Fibroblast of skin of scalp (primary cell): Measurements from ENCODE around the gene C9orf85.
A peak's percentile ranks its signal among the peaks of the same experiment; 100 is the strongest.

ENCODE experiments used
- DNase-seq: peaks from one replicate; pipeline ENCODE4 v3.0.0-alpha.2; 2013

C9orf85 gene

DNA sequence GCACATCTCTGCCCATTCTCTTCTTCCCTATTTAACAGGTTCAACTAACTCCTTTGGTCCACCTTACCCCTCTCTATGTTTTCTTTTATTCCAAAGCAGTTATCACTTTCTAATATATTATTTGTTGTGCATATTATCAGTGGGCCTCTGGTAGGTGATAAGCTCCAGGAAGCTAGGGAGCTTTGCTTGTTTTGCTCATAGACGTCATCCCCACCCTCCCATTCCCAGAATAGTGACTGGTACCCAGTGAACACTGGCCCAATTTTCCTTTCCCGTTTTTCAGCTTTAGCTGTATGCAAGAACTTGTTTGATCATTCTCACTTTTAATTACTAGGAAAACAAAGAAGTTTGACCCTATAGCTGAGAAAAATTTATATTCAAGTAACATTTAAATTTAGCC lies 7.4 kb upstream of the C9orf85 start:
- no peak for DNase-seq

DNA sequence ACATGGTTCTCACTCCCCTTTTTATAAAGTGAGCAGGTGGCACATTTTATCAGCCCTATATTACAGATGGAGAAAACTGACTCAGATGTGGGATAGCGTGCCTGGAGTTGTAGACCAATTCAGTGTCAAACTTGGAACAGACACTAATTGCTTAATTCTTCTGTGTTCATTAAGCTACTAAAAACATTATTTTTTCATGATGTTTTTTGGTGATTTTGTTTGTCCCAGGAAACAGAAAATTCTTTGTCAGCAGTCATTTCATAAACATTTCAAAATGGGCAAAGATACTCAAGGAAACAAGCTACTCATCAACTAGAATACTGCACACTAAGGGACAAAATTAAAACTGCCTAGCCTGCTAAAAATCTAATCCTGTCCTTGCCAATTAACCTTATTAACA lies 2.6 kb upstream of the C9orf85 start:
- DNase-seq, result no peak

DNA sequence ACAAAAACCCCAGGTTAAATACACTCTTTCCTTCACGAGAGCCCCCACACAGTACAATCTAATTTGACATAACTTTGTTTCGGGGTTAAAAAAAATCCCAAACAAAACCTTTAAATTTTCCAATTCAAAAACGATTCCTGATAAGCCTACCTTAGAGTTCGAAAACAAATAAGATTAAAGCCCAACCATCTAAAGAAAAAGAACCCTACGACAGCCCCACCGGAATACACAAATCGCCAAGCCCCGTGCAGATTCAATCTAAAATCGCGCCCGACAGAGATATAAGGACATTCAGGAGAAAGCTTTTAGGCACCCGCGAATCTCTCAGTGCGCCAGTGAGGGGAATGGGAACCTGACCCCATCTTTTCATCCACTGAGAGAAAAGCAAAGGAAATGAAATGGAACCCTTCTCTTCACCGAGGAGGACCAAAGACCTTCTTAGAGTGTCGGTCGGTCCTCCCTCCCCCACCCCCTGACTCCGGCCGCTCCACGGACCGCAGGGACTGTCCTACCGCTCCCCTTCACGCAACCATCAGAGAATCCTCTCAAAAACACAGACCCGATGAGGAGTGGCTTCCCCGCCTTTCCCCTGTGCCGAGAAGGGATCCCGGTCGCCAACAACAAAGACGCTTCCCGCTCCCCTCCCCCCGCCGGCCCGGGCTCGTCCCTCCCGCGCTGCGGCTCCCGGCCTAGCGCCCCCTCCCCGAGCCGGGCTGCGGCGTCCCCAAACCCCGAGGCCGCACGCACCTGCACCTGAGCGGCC lies 1.4 kb upstream of the C9orf85 start:
- DNase-seq, result peak; percentile 35

DNA sequence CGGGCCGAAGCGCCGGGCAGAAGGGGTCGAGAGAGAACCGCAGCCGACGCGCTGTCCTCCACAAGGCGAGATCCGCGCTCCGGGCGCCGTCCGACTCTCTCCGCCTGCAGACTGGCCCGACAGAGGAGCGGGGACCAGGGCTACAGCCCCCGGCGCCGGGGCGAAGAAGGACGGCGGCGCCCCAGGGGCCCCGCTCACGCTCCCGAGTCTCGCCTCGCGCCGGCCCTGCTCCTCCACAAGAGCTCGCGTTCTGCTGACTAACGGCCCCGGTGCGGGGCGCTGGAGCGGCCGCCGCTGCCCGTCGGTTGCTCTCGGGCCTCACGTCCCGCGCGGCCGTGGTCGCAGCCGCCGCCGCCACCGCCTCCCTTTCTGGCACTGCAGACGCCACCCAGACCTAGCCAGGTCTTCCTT lies 784 bp upstream of the C9orf85 start:
- no peak for DNase-seq

DNA sequence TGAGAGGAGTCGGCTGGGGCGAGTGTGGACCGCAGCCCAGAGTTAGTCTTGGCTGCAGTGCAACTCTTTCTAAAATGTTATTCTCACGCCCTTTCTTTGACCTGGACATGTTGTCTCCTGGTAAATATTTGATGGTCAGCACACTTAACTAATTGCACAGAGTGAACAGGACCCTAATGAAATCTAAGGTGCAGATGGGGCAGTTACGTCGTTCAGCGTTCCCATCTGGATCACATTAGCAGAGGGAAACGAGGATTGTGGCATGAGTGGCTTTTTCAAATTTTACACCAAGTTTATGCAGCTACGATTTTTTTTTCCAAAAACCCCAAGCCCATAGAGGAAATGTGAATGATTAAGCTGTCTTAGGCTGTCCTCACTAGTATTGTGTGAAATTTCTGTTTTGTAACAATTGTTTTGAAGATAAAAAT lies 483 bp downstream of the C9orf85 start:
- peak; percentile 47 for DNase-seq

DNA sequence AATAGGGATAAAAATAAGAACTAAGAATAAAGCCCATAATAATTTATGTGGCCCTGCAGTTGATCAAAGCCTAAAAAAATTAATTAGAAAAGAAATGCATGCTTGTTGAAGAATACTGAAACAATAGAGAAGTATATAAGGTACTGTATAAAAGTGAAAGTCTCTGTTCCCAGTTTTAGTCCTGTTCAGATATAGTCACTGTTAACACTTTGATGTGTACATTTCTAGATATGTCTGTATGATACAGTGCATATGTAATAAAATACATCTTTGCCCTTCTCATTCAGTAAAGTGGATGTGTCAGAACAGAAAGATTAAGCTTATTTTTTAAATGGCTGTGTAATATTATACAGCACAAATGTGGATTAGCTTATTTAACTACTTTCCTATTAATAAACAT lies 4.1 kb downstream of the C9orf85 start:
- no peak for DNase-seq

DNA sequence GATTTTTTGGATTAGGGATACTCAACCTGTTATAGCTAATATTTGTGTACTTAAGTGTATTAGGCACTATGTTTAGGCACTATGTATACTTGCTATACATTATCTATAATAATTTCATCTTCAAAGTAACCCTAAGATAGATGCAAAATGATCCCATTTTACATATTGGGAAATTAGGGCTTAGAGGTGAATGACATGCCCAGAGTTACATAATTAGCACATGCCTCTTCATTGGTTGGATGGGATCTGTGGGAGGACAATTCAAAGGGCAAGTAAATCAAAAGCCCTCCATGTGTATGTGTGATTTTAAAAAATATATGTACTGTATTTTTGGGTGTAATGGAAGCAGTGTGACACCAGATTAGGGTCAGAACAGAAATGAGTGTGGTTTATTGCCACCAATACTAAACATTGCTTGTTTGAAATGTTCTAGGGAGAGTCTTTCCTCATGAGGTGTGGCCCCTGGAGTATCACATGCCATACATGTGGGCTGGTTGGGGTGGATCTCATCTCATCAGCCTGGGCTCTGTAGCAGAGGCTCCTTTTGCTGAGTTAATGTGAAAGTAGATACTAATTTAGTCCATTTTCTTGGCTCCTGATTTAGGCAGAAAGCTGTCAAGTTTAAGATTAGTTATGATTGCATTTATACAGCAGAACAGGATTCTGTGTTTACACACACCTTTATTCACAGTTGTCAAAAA lies 5.5 kb downstream of the C9orf85 start:
- DNase-seq, result no peak

DNA sequence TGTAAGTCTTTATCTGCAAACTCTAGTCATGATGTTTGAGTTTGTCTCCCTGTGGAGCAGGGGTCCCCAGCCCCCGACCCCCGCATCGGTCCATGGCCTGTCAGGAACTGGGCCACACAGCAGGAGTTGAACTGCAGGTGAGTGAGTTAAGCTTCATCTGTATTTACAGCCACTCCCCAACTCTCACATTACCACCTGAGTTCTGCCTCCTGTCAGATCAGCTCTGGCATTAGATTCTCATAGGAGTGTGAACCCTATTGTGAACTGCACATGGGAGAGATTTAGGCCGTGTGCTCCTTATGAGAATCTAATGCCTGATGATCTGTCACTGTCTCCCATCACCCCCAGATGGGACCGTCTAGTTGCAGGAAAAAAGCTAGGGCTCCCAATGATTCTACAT lies 7.0 kb downstream of the C9orf85 start:
- no peak for DNase-seq

DNA sequence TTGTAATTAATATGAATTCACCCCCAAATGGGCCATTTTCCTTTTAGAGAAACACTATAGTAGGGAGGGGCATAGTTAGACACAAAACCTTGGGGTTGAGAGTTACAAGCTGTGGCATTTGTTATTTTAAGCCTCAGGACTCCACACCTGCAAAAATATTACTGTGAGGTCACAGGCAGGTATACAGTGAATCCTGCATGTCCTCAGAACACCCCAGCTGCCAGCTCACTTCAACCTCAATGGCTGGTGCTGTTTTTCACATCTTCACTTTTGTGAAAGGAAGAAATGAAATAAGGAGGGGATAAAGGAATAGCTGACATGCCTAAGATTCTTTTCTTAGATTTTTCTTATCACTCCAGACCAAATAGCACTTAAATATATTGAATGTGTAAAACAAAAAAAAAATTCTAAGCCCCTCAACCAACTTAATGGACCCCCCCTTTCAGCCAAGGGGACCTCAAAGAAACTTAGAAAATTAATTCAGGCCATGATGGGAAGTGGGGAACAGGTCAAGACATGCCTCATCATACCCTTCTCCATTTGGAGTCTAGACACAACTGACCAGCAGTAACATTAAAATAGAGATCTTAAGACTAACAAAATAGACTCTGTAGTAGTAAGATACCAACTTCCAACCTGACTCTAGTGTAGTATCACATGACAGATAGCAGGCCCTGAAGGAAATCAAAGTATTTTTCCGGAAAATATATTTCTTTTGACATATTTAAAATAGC lies 9.2 kb downstream of the C9orf85 start:
- no peak for DNase-seq

DNA sequence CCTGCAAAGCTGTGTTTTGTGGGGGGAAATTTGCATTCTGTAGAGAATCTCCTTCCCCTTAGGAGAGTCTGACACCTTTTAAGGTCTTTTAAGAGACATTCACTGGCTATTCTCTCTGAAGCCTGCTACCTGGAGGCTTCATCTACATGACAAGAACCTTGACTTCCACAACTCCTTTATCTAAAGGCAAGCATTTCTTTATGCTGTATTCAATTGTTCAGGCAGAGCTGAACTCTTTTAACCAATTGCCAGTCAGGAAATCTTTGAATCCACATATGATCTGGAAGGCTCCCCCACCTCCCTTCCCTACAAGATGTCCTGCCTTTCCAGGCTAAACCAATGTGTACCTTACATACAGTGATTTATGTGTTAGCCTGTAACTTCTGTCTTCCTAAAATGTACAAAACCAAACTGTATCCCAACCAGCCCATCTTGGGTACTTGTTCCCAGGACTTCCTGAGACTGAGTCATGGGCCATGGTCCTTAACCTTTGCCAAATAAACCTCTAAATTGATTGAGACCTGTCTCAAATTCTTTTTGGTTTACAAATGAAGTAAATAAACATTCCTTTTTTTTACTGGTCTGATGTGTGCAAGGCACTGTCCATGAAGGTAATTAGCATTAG lies 9.9 kb downstream of the C9orf85 start:
- no peak for DNase-seq

DNA sequence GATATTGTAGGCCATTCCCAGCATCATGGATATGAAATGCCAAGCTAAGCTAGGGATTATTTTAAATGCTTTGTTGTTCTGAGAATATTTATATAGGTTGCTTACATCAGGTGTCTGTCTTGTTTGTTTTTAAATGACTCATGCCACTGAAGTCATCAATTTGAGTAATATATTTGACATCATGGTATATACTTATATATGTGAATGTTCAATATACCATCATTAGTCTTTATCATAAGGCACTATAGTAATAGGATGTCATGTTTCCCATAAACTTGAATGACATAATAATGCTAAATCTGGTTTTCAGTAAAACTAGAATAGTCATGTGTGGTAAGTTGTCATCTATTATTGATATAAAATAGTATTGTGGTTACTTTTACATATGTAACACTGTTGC lies 13.1 kb downstream of the C9orf85 start:
- no peak for DNase-seq

DNA sequence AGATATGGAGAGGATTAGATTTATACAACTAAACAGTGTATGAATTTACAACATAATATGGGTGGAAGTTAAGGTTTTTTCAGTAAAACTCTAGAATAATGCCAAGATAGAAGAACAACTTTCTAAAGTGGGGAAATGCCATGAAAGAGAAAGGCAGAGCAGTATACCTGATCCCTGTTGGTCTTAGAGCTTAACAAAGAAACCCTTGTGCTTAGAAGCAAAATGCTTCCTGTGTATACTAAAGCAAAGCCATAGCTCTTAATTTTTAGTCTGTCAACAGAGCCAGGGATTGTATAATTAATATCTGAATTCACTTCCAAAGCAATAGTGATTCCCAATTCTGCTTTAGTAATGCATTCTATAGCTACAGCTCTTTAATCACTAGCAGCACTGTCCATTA lies 14.4 kb downstream of the C9orf85 start:
- no peak for DNase-seq

DNA sequence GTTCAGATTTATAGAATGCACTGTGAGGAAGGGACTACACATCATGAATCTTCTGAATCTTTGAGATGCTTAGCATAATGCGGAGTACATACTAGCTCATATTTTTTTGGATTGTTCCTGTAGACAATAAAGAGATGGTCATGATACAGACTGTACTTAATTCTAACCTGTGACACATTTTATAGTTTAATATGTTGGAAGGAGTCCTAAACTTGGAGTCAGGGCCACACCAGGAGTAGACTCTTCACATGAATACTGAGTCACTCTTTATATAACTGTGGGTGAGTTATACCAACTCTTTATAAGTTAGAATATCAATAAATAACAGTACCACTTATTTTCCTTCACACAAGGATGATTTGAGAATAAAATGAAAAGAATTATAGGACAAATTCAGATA lies 16.9 kb downstream of the C9orf85 start:
- no peak for DNase-seq

DNA sequence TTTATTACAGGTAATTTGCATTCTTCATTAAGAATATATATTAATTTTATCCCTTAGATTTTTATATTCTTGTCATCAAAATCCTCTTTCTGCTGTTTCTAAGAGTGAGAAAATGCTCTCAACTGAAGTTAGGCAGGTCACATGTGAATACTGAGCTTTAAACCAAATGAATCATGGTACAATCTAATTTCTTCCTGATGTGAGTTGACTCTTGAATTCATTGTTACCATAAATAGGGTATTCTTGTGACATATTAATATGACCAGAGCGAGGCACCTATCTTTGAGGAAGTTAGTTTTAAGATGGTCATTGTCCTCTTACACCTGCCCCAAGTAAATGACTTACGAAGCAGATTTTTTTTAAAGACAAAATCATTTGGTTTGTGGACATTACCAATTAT lies 17.4 kb downstream of the C9orf85 start:
- DNase-seq, result peak; percentile 29

DNA sequence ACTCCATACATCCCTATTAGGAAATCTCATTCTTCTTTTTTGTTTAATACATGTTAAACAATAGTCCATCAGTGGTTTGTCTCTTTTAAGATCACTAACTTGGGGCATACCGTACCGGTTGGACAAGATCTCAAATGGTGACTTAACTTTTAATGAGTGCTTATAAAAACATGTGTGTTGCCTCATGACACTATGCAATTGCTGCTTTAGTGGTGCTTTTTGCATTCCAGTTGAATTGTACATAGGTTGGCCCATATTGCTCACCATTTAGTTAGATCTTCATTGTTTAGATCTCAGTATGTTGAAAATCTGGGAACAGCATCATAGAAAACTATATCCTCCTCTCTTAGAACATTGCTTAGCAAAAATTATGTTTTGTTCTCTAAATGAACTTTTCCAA lies 17.8 kb downstream of the C9orf85 start:
- peak; percentile 73 for DNase-seq

DNA sequence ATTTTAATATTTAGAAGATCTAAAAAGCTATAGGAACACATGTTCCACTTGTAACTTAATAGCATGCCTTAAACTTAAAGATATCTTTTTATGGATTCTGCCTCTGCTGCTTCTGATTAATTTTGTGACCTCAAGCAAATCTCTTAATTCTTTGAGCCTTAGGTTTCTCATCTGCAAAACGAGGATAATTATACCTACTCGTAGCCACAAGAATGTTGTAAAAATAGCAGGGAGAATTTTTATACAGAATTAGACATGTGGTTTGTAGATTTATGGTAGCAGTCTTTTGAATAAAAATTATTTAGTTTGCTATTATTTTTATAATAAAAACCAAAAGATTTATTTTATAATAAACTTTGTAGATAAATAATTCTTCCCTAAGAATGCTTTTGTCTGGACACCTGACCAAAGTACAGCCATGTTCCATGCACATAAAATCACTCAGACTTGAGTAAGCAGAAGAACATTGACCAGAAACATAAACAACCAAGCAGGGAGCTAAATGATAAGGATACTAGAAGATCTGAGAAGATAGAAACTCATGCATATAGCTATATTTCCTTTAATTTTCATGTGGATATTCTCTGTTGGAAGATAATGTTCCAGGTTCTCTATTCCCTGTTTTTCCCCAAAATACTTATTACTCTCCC lies 18.5 kb downstream of the C9orf85 start:
- peak; percentile 83 for DNase-seq

DNA sequence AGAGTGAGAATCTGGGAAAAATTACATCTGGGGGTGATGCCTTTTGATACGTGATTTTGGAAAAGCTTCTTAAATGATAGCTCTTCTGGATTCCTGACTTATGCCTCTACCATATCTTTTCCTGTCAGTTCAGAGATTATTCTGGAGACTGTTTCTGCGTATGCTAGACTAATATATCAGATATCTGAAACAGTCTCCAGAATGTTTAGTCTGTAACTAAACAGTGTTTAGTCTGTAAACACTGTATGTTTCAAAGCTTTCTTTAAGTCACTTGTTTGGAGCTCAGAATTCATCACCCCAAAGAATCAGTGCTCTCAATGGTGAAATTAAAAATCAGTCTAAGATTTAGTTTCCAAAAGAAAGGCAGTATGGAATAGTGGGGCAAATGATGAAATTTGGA lies 19.7 kb downstream of the C9orf85 start:
- no peak for DNase-seq

DNA sequence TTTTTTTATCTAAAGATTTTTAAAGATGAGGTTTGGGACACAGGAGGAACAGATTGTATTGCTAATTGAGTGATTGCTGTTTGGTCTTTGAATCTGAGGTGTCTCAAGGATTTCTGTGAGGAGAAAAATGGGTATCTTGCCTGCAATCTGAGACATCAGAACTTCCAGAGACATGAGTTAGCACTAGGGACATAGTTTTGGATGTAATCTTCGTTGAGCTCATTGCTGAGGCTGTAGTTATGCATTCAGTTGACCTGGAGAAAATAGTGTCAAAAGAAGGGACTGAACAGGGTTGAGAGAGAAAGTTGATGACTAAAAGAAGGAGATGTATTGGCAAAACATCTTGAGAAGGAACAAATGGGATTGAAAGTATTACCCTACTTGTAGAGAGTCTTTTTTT lies 24.6 kb downstream of the C9orf85 start:
- no peak for DNase-seq

DNA sequence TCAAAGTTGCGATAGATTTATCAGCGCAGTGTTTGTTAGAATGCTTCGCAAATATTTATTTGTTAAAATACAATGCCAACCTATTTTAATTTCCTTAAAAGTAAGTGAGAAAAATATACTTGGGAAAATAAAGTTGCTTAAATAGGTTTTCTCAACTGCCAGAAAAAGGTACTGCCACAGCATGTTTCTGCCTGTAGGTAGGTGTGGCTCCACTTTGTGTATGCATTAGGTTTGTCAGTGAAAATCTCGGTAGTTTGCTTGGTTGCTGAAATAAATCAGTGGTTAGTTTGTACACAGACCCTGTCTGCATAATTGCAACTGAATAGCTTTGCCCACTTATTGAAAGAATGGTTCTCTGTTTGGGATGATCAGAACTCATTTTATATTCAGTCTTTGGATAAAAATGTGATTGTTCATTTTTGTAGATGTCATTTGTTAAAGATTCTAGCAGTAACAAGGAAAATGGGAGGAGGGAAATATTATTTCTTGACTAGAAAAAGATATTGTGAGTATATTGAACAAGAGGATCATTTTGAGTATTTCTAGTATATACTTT lies 25.7 kb downstream of the C9orf85 start:
- DNase-seq, result no peak

DNA sequence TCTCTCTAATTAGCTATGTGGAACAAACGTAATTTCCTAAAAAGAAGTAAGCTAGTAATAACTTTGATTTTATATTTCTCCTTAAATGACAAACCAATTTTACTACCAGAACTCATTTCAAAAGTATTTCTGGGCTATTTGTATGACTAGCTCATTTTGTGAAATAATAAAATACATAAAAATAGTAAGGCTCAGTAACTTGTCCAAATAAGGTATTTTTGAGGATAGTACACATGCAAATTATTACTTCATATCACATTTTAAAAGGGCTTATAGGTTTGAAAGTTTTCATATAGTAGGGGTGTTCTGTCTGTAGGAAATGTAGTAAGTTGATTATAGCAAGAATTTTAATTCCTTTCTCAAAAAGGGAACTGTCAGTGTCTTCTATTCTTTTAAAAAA lies 26.5 kb downstream of the C9orf85 start:
- peak; percentile 41 for DNase-seq

DNA sequence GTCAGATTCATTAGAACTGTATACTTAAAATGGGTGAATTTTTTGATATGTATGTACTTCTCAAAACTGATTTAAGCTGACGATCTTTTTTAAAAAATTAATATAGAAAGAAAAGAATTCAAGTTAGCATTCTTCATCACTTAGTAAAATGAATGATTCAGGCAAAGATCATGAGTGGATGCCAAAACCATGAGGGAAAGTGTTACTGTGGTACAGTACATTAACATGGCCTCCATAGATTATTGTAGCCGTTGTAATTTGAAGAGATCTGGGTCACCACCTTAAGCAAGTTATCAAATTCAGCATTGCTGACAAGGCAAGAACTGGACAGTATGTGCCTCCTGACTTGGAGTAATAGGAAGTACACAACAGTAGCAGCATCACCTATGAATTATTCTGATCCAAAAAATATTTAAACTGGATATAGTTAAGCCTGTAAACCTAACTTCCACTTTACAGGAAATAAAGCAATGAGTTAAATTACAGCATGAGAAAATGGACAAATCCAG lies 29.7 kb downstream of the C9orf85 start:
- DNase-seq, result peak; percentile 62

DNA sequence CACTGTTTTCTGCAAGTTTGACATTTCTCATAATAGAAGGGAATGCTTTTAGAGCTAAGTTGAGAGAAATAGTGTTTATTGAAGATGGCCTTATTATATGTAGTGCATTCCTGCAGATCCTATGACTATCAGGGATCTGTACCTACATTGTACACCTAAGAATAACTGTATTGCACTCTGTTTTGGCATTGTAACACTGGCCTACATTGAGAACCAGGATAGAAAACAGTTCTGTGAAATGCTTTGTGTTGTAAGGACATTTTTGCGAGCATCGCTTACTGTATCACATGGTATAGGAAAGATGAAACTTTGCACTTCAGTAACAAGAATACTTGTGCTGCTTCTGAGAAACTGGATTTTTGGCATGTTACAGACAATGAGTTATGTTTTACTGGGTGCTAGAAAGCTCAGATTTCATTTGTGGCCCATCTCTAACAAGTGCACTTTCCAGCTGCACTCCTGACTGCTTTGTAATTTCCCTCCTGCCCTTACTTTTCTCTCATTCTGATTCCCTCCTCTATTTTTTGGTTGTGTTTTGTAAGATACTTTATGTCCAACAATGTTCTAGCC lies 30.6 kb downstream of the C9orf85 start:
- DNase-seq, result no peak
